CD4-positive, alpha-beta T cell treated with Interleukin-15 for 4 hours (primary cell): ENCODE measurements around the gene URI1.
"Not testable (repeated sequence)": the region's sequence is repeated elsewhere in the genome, so short reads cannot be mapped to it uniquely, and the experiment has no call there.

Experiments used
- DNase-seq: peaks from one replicate; pipeline ENCODE4 v3.0.0-alpha.2; 2020; ENCODE audit warnings: low spot score

URI1 gene

GRCh38 chr19:30024091-30024490, 82.1 kb downstream of the URI1 start:
- DNase-seq: no peak

GRCh38 chr19:30026933-30027332, 84.9 kb downstream of the URI1 start:
- no peak for DNase-seq

GRCh38 chr19:30028118-30028991, 86.3 kb downstream of the URI1 start:
- no peak for DNase-seq

GRCh38 chr19:30028992-30029343, 86.9 kb downstream of the URI1 start:
- DNase-seq: no peak

GRCh38 chr19:30029721-30030510, 87.9 kb downstream of the URI1 start:
- no peak for DNase-seq

GRCh38 chr19:30034321-30034720, 92.3 kb downstream of the URI1 start:
- DNase-seq: no peak

GRCh38 chr19:30036154-30037129, 94.4 kb downstream of the URI1 start:
- no peak for DNase-seq

- DNase-seq: no peak
These were observed 95.8 kb downstream of the URI1 start for GRCh38 chr19:30037835-30038234.

- not testable (repeated sequence) for DNase-seq
These were observed 99.9 kb downstream of the URI1 start for GRCh38 chr19:30041931-30042330.

- not testable (repeated sequence) for DNase-seq
These were observed 101.0 kb downstream of the URI1 start for GRCh38 chr19:30043008-30043407.

GRCh38 chr19:30044273-30045248, 102.5 kb downstream of the URI1 start:
- DNase-seq: no peak

- DNase-seq: no peak
These were observed 104.5 kb downstream of the URI1 start for GRCh38 chr19:30046522-30046921.

- no peak for DNase-seq
These were observed 105.4 kb downstream of the URI1 start for GRCh38 chr19:30047432-30047831.

GRCh38 chr19:30049226-30049625, 107.2 kb downstream of the URI1 start:
- DNase-seq: no peak

- DNase-seq: no peak
These were observed 108.0 kb downstream of the URI1 start for GRCh38 chr19:30049846-30050667.

- DNase-seq: no peak
These were observed 110.4 kb downstream of the URI1 start for GRCh38 chr19:30052122-30053075.

GRCh38 chr19:30053558-30053957, 111.5 kb downstream of the URI1 start:
- DNase-seq: no peak

GRCh38 chr19:30054210-30054609, 112.2 kb downstream of the URI1 start:
- no peak for DNase-seq

- no peak for DNase-seq
These were observed 114.5 kb downstream of the URI1 start for GRCh38 chr19:30056580-30056979.
